Measurements from ENCODE around the gene TELO2. TPM values are rescaled to one million over a fixed set of nuclear protein-coding genes. Genes with fewer than 3 reads are reported as not detected.

Gene TELO2
- total RNA-seq, 1 experiment from 2014 or later = 60.3 TPM

GRCh38 chr16:1452530-1452929, 40.6 kb upstream of the TELO2 start:
- DNase-seq = no peak
- Histone ChIP-seq H3K27me3 (ENCODE audit: control insufficient read depth, insufficient read depth, low read length) (no peaks in the 10 kb centered on the region), H3K4me3 (ENCODE audit: insufficient read depth, low read depth, low read length) (no peak overlapping the region)

GRCh38 chr16:1453316-1453715, 39.8 kb upstream of the TELO2 start:
- H3K36me3 ChIP-seq (replicated peaks; ENCODE audit: control insufficient read depth, insufficient read depth, low read length) = peaks cover 3% of the 10 kb centered on the region
- no peaks in the 10 kb centered on the region for H3K27me3 ChIP-seq (ENCODE audit: control insufficient read depth, insufficient read depth, low read length)
- no peak overlapping the region for H3K4me3 ChIP-seq (ENCODE audit: insufficient read depth, low read depth, low read length)
- DNase-seq = no peak

More at GRCh38 chr16:1452530-1452929, 40.6 kb upstream of the TELO2 start:
- H3K36me3 ChIP-seq (replicated peaks; ENCODE audit: control insufficient read depth, insufficient read depth, low read length) = peaks cover 3% of the 10 kb centered on the region

GRCh38 chr16:1454561-1454960, 38.6 kb upstream of the TELO2 start:
- Histone ChIP-seq H3K36me3 (replicated peaks; ENCODE audit: control insufficient read depth, insufficient read depth, low read length) (peaks cover 4% of the 10 kb centered on the region), H3K4me3 (ENCODE audit: insufficient read depth, low read depth, low read length) (no peak overlapping the region), H3K27me3 (ENCODE audit: control insufficient read depth, insufficient read depth, low read length) (no peaks in the 10 kb centered on the region)
- no peak for DNase-seq

- DNase-seq = no peak
- H3K27me3 ChIP-seq (ENCODE audit: control insufficient read depth, insufficient read depth, low read length) = no peaks in the 10 kb centered on the region
- H3K4me3 ChIP-seq (ENCODE audit: insufficient read depth, low read depth, low read length) = no peak overlapping the region
- peaks cover 4% of the 10 kb centered on the region for H3K36me3 ChIP-seq (replicated peaks; ENCODE audit: control insufficient read depth, insufficient read depth, low read length)
Measured at GRCh38 chr16:1455190-1456171, 37.7 kb upstream of the TELO2 start.

GRCh38 chr16:1456951-1457350, 36.2 kb upstream of the TELO2 start:
- Histone ChIP-seq H3K36me3 (replicated peaks; ENCODE audit: control insufficient read depth, insufficient read depth, low read length) (peaks cover 4% of the 10 kb centered on the region), H3K27me3 (ENCODE audit: control insufficient read depth, insufficient read depth, low read length) (no peaks in the 10 kb centered on the region), H3K4me3 (ENCODE audit: insufficient read depth, low read depth, low read length) (no peak overlapping the region)
- DNase-seq = no peak

- Histone ChIP-seq H3K27me3 (ENCODE audit: control insufficient read depth, insufficient read depth, low read length) (no peaks in the 10 kb centered on the region), H3K4me3 (ENCODE audit: insufficient read depth, low read depth, low read length) (no peak overlapping the region), H3K36me3 (replicated peaks; ENCODE audit: control insufficient read depth, insufficient read depth, low read length) (peaks cover 4% of the 10 kb centered on the region)
- no peak for DNase-seq
Measured at GRCh38 chr16:1457489-1458245, 35.5 kb upstream of the TELO2 start.

GRCh38 chr16:1458336-1458976, 34.7 kb upstream of the TELO2 start:
- no peak for DNase-seq
- H3K4me3 ChIP-seq (ENCODE audit: insufficient read depth, low read depth, low read length) = no peak overlapping the region

GRCh38 chr16:1458977-1459341, 34.2 kb upstream of the TELO2 start:
- H3K27me3 ChIP-seq (ENCODE audit: control insufficient read depth, insufficient read depth, low read length) = no peaks in the 10 kb centered on the region
- no peak for DNase-seq
- no peak overlapping the region for H3K4me3 ChIP-seq (ENCODE audit: insufficient read depth, low read depth, low read length)
- peaks cover 2% of the 10 kb centered on the region for H3K36me3 ChIP-seq (replicated peaks; ENCODE audit: control insufficient read depth, insufficient read depth, low read length)

More at GRCh38 chr16:1458336-1458976, 34.7 kb upstream of the TELO2 start:
- H3K36me3 ChIP-seq (replicated peaks; ENCODE audit: control insufficient read depth, insufficient read depth, low read length) = peaks cover 4% of the 10 kb centered on the region
- H3K27me3 ChIP-seq (ENCODE audit: control insufficient read depth, insufficient read depth, low read length) = no peaks in the 10 kb centered on the region

GRCh38 chr16:1459967-1460366, 33.2 kb upstream of the TELO2 start:
- no peak overlapping the region for H3K4me3 ChIP-seq (ENCODE audit: insufficient read depth, low read depth, low read length)
- no peak for DNase-seq
- no peaks in the 10 kb centered on the region for H3K27me3 ChIP-seq (ENCODE audit: control insufficient read depth, insufficient read depth, low read length)
- peaks cover 1% of the 10 kb centered on the region for H3K36me3 ChIP-seq (replicated peaks; ENCODE audit: control insufficient read depth, insufficient read depth, low read length)

GRCh38 chr16:1460602-1461138, 32.5 kb upstream of the TELO2 start:
- no peak for DNase-seq
- H3K27me3 ChIP-seq (ENCODE audit: control insufficient read depth, insufficient read depth, low read length) = no peaks in the 10 kb centered on the region

GRCh38 chr16:1461146-1461545, 32.0 kb upstream of the TELO2 start:
- peaks cover 1% of the 10 kb centered on the region for H3K36me3 ChIP-seq (replicated peaks; ENCODE audit: control insufficient read depth, insufficient read depth, low read length)
- no peak overlapping the region for H3K4me3 ChIP-seq (ENCODE audit: insufficient read depth, low read depth, low read length)
- no peaks in the 10 kb centered on the region for H3K27me3 ChIP-seq (ENCODE audit: control insufficient read depth, insufficient read depth, low read length)
- no peak for DNase-seq

More at GRCh38 chr16:1460602-1461138, 32.5 kb upstream of the TELO2 start:
- H3K36me3 ChIP-seq (replicated peaks; ENCODE audit: control insufficient read depth, insufficient read depth, low read length) = peaks cover 1% of the 10 kb centered on the region
- H3K4me3 ChIP-seq (ENCODE audit: insufficient read depth, low read depth, low read length) = no peak overlapping the region

- no peak overlapping the region for H3K4me3 ChIP-seq (ENCODE audit: insufficient read depth, low read depth, low read length)
- H3K36me3 ChIP-seq (replicated peaks; ENCODE audit: control insufficient read depth, insufficient read depth, low read length) = no peaks in the 10 kb centered on the region
- H3K27me3 ChIP-seq (ENCODE audit: control insufficient read depth, insufficient read depth, low read length) = no peaks in the 10 kb centered on the region
- DNase-seq = no peak
Measured at GRCh38 chr16:1464196-1464893, 28.8 kb upstream of the TELO2 start.

GRCh38 chr16:1464894-1465566, 28.1 kb upstream of the TELO2 start:
- H3K4me3 ChIP-seq (ENCODE audit: insufficient read depth, low read depth, low read length) = no peak overlapping the region
- H3K36me3 ChIP-seq (replicated peaks; ENCODE audit: control insufficient read depth, insufficient read depth, low read length) = no peaks in the 10 kb centered on the region
- no peak for DNase-seq
- H3K27me3 ChIP-seq (ENCODE audit: control insufficient read depth, insufficient read depth, low read length) = no peaks in the 10 kb centered on the region

Data from H7 (cell line).